Measurements from ENCODE around the gene RPL28.

Gene RPL28

DNA sequence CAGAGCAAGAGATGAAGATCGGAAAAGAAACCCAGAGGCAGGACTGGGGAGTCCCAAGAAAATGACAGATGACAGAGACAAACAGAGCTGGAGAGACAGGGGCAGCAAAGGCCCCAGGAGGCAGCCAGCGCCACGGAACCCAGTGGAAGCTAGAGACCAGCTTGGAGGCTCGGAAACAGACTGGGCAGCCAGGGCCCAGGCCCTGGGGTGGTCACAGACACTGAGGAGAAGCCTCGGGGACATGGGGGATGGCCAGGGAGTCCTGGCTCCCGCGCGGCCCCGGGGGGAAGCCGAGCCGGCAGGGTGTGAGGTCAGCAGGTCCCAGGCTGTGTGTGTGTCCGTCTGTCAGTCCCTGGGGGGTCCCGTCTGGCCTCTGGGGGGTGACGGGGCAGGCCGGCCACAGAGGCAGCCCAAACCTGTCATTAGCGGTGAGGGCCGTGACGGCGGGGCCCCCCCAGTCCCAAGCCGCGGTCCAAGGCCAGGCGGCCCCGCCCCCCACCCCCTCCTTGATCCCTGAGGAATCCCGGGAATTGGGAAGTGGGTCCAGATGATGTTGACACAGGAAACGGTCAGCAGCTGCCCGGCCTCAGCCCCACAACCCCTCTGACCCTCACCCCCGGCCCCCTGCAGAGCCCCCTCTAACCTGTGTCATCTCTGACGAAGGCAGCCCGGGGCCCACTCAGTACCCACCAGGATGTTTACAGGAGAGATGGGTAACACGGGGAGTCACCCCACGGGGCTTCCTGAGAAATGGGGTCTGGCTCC lies 11.6 kb upstream of the RPL28 start:
- DNase-seq, result no peak

DNA sequence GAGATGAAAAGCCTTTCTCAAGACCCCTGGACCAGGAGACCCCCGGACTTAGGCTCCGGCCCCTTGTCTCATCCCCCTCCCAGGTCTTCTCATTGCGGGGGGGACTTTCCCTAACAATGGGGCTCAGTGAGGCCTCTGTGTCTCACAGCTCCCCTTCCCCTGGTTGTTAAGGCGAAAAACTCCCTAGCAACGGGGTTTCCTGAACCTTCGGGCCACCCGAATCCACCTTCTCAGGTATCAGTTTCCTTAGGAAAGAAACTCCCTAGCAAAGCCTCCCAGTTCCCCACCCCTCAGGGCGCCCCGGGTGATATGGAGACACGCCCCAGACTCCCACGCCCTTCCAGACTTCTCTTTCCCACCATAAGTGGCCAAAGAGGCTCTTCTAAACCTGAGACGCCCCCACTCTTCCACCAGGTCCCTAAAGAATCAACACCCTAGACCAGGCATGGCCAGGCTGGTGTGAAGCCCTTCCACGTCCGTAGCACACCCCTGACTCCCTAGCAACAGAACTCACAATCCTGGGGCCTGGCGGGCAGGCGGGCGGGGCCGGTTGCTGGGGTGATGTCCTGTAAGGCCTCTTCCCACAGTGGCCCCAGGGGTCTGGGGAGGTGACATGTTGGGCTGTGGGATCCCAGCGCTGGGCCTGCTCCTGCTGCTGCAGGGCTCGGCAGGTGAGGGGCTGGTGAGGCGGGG lies 9.3 kb upstream of the RPL28 start, which contains the start of gene TMEM190:
Gene TMEM190, plus strand, starts transcription at position 586 of the 693 bp plus-strand sequence. Its CDS starts 28 bp downstream, at position 614.
- DNase-seq, result no peak

DNA sequence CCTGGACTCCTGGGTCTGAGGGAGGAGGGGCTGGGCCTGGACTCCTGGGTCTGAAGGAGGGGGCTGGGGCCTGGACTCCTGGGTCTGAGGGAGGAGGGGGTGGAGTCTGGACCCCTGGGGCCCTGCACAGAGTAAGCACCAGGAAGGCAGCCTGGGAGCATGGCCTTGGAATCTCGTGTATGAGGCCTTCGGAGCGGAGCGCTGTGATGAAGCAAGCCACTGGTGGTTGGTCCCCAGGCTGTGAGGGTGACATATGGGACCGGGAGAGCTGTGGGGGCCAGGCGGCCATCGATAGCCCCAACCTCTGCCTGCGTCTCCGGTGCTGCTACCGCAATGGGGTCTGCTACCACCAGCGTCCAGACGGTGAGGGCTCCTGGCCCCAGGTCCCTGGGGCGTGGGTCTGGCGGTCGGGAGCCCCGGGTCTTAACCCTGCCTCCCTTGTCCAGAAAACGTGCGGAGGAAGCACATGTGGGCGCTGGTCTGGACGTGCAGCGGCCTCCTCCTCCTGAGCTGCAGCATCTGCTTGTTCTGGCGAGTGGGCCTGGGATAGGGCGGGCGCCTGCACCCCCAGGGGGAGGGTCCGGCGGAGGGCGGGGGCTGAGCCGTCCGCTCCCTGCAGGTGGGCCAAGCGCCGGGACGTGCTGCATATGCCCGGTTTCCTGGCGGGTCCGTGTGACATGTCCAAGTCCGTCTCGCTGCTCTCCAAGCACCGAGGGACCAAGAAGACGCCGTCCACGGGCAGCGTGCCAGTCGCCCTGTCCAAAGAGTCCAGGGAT lies 8.2 kb upstream of the RPL28 start:
- no peak for DNase-seq

DNA sequence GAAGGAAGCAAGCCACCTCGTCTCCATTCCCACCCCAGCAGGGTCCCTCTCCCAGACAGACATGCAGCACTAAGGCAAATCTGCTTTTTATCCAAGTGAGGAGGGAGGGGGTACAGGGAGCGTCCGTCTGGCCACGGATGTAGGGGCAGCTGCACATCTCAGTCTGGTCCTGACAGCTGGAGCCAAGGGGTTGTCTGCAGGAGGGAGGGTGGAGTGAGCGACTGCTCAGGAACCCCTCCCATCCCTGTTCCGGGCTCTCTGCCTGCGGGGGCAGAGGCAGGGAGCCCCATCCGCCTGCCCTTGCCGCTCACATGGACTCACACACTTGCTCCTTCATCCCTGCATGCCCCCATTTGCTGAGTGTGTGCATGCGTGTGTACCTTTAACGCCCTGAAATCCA lies 6.6 kb upstream of the RPL28 start:
- DNase-seq, result no peak

DNA sequence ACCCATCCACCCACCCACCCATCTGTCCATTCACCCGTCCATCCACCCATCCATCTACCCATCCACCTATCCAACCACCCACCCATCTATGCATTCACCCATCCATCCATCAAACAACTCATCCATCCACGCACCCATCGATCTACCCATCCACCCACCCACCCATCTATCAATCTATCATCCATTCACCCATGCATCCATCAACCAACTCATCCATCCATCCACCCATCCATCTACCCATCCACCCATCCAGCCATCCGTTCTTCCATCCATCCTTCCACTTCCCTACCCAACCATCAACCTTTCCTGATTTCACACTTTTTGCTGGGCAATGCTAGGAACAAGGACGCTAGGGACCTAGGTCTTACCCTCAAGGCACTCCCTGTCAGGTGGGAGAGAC lies 3.7 kb upstream of the RPL28 start:
- no peak for DNase-seq

DNA sequence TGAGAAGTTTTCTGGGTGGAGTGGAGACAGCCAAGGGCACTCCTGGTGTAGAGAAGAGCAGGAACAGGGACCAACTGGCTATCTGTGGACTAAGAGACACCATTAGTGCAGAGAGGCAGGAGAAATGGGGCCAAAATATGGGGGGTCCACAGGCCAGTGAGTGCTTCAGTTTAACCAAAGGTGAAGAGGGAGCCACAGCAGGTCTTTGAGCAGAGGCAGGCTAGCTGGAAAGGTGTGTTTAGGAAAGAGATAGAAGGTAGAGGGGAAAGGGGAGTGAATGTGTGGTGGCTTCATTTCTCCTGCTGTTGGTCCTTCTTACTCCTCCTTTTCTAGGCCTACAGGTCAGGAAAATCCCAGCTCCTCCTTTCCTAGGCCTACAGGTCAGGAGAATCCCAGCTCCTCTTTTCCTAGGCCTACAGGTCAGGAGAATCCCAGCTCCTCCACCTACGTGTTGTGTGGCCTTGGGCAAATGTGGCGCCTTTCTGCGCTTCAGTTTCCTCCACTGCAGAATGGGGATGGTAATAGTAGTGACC lies 3.1 kb upstream of the RPL28 start:
- no peak for DNase-seq

DNA sequence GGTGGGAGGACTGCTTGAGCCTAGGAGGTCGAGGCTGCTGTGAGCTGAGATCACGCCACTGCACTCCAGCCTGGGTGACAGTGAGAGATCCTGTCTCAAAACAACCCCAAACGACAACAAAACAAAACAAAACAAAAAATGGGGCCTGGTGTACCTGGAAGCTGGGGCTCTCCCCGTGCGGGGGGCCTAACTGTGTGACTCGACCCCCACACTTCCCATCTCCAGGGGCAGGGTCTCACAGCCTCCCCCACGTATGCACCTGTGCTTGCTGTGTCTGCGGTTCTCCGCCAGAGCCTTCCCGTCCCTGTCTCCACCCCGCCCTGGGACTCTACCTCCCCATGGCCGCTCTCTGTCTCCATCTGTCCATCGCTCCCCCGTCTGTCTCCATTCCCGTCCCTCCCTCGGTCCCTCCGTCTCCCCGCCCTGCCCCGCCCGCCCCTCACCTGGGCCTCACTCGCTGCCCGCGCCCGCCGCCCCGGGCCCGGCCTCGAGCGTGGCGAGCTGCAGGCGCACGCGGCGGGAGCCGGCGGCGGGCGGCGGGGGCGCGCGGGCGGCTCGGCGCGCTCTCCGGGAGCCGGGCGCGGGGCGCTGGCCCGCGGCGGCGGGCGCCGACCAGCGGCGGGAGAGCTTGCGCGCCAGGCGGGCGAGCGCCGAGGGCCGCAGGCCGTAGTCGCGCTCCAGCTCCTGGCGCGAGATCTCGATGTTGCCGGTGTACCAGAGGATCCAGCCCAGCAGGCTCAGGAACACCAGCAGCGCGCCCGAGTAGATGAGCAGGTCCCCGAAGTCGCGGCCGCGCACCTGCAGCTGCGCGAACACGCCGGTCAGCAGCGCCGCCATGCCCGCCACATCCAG lies 2.2 kb upstream of the RPL28 start:
- DNase-seq, result no peak

DNA sequence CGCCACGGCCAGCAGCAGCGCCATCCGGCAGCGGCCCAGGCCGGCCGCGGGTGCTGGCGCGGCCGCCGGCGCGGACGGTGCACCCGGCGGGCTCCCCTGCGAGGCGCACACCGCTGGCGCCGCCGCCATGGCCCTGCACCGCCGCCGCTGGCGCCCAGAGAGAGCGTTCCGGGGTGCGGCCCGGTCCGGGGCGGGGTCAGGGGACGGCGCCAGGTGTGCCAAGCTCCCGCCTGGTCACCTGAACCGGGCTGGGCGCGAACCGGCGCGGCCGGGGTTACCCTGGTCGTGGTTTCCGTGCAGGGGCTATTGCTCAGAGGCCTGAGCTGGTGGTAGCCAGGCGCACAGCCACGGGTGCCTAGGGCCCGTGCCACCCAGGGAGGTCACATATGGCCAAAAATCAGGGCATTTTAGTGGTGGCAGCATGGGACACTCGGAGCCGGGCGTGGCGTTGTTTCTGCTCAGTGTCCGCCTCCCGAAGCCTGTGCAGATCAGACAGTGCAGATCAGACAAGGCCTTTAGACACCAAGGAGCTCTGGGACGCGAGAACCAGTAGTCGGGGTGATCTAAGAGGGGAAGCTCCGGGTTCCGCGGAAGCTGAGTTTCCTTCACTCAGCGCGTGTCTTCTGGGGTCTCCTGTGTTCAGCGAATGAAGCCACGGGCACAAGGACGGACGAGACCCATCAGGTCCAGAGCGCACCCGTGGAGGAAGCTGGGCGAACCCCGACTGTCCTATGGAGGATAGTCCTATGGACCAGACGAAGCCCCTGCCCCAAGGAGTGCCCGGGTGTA lies 1.4 kb upstream of the RPL28 start, which contains the start of gene TMEM238:
Gene TMEM238, minus strand, starts transcription at position 162 of the 789 bp plus-strand sequence. Its CDS starts 33 bp downstream, at position 129.
- DNase-seq, result no peak

DNA sequence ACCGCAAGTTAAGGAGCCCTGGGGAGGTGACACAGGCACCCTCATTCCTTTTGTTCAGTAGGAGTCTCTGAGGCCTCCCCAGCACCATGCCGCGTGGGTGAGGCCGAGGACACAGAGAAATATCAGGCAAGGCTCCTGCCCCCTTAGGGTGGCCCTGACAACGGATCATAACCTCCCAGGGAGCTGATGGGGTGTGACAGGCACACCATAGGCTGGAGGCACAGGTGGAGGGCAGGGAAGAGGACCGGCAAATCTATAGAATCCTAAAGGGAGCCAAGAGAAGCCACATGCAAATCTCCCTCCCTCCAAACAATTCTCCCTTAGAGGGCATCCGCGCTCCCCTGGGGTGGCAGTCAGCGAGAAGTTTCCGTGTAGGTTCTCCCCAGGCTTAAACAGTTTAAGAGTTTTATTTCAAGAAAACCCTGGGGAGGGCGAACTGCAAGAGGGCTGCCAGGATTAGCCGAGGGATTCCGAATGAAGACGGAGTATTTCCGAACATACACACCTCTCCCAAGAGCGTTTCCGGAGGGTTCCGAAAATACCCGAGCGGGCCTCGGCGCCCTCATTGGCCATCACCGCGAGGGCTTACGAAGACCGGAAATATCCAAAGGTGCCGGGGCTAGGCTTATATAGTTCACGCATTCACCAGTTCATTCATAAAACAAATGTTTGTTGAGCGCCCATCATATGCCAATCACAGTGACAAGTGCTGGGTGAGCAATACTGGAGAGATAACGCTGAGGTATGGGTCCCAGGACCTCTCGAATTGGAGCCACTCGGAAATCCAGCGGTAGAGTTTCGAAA lies 610 bp upstream of the RPL28 start:
- DNase-seq, result peak; percentile 63

DNA sequence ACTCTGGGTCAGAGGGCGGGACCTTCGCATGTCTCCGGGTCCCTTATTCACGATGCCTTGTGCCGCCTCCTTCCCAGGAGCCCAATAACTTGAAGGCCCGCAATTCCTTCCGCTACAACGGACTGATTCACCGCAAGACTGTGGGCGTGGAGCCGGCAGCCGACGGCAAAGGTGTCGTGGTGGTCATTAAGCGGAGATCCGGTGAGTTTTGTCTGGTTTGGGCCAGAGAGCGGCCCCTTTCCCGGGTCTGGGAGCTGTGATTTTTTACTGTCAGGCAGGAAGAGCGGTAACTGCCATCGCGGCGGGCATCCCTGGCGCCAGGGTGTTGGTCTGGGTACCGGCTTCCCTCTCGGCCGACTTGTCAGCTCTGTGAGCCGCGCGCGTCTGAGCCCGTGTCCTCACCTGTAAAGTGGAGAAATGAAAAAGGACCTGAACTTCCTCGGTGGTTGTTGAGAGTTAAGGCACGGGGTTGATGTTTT lies 800 bp downstream of the RPL28 start:
- no peak for DNase-seq

DNA sequence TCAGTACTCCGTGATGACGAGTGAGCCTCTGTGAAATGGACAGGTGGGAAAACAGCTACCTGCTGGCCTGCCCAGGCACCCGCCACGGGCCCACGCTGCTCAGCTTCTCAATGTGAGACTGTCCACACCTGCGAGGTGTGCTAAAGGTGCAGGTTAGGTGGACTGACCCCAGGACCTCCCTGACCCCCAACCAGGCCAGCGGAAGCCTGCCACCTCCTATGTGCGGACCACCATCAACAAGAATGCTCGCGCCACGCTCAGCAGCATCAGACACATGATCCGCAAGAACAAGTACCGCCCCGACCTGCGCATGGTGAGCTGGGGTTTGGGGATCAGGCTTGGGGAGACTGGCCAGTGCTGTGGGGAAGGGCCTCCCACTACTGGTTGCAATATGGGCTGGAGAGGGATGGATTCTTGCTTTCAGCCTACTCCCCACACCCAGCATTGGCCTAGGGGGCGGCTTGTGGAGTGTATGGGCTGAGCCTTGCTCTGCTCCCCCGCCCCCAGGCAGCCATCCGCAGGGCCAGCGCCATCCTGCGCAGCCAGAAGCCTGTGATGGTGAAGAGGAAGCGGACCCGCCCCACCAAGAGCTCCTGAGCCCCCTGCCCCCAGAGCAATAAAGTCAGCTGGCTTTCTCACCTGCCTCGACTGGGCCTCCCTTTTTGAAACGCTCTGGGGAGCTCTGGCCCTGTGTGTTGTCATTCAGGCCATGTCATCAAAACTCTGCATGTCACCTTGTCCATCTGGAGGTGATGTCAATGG lies 2.2 kb downstream of the RPL28 start:
- DNase-seq, result no peak

DNA sequence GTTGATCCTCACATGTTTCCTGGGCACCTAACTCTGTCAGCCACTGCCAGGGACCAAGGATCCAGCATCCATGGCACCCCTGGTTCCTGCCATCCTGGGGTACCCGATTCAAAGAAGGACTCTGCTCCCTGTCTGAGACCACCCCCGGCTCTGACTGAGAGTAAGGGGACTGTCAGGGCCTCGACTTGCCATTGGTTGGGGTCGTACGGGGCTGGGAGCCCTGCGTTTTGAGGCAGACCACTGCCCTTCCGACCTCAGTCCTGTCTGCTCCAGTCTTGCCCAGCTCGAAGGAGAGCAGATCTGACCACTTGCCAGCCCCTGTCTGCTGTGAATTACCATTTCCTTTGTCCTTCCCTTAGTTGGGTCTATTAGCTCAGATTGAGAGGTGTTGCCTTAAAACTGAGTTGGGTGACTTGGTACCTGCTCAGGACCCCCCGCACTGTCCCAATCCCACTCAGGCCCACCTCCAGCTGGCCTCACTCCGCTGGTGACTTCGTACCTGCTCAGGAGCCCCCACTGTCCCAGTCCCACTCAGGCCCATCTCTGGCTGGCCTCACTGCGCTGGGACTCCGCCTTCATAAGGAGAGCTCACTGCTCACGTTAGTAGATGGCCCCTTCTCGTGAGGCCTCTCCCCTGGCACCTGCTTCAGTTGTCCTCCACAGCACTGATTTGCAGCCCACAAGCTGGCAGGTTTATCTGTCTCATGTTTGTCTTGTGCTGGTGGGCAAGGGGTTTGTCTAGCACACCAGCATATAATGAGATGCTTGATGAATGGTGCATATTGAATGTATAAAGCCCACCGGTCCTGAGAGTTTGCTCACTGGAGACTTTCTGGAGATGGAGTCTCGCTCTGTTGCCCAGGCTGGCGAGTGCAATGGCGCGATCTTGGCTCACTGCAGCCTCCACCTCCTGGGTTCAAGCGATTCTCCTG lies 3.9 kb downstream of the RPL28 start:
- DNase-seq, result no peak

DNA sequence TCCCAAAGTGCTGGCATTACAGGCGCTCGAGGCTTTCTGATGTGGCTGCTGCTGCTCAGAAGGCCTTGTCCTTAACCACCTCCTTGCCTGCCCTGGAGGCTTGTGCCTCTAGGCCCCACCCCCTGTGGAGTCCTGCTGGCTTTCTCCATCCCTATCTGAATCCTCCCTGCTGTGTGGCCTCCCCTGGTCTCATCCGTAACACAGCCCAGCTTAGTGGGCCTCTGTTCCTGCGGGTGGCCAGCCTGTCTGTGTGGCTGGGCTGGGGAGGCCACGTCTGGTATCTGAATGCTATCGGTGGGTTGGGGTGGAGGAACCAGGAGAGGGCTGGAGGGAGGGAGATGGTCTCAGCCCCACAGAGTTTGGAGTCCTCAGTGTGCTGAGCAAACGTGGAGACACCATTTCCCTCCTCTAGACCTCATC lies 4.7 kb downstream of the RPL28 start:
- DNase-seq, result no peak

DNA sequence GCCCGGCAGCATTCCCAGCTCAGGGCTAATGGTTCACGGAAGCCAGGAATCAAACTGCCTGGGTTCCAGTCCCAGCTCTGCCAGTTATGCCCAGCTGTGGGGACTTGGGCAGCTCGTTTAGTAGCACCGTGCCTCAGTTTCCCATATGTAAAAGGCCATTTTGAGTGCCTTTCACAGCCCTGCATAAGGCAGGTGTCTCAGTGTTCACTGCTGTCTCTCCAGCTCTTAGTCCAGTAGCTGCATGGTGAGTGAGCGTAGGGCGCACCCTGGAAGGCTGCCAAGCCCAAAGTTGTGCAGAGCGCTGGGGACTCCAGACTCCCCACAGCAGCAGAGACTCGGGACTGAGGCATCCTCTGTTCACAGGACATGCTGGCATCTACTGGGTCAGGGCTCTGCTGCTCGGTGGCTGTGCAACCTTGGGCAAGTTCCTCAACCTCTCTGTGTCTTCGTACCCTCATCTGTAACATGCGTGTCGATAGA lies 5.5 kb downstream of the RPL28 start:
- no peak for DNase-seq

DNA sequence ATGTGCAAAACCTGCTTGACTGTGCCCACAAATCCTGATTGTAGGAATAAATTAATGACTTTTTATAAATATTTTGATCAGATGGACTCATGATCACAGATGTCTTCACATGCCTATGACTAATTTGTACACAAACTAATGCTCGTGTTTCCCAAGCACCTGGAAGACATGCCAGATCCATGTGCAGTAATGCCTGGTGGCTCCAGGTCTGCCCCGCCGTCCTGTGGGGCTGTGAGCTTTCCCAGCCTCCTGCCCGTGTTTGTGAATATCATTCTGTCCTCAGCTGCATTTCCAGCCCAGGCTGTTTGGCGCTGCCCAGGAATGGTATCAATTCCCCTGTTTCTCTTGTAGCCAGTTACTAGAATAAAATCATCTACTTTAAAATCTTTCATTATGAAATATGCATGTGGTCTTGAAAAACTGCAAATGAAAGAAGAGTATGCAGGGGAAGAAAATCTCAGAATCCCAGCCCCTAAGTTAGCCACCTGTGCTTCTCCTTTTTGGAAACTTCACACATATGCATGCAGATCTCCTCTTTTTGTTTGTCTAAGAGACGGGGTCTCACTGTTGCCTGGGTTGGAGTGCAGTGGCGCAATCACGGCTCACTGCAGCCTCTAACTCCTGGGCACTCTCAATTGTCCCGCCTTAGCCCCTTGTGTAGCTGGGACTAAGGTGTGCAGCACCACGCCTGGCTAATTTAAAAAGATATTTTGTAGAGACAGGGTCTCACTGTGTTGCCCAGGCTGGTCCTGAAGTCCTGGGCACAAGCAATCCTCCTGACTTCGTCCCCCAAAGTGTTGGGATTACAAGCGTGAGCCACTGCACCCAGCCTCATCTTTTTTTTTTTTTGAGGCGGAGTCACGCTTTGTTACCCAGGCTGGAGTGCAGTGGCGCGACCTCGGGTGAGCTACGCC lies 6.2 kb downstream of the RPL28 start:
- DNase-seq, result no peak

DNA sequence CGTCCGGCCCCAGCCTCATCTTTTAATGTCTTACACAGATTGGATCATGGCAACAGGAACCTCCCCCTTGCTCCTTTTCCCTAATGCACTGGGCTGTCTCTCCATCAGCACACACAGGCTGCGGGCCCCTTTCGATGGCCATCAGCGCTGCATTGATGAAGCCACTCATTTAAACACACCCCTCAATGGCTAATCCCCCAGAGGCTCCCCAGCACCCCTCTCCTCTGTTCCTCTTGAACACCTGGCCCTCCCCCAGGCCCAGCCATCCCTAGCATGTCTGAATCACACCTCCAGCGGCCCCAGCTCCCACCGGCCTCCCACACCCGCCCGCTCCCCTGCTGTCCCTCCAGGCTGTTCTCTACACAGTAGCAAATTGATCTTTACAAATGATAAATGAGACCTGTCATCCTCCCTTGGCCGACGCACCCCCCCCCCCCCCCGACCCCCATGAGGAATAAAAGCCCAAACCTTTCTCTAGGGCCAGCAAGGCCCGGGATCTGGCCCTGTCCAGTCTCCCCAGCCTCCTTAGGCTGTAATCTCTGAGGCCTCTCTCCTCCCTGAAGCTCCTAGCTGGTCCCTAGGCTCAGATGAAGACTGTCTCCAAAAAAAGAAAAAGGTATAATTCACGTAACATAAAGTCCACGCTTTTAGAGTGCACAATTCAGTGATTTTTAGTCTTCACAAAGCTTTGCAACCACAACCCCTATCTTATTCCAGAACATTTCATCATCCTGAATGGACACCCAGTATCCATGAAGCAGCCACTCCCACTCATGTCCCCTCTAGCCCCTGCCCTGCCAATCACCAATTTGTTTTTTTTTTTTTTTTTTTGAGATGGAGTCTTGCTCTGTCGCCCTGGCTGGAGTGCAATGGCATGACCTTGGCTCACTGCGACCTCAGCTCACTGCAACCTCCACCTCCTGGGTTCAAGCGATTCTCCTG lies 7.4 kb downstream of the RPL28 start:
- no peak for DNase-seq

Data from NCI-H187 treated with DMSO at 0.1 percent for 48 hours (cell line).